Stimulated activated effector memory CD8-positive, alpha-beta T cell treated with anti-CD3 and anti-CD28 coated beads, Interleukin-12 subunit alpha, Interleukin-12 subunit beta, amount 100 ng/mL, for 72 hours (primary cell): Measurements from ENCODE around the gene CARD6.
"Not testable (repeated sequence)": the region's sequence is repeated elsewhere in the genome, so short reads cannot be mapped to it uniquely, and the experiment has no call there.

ENCODE experiments used
- ATAC-seq: fragments of 150-1000 bp; cut with Tn5 transposase; 2 replicates; pipeline ENCODE4 v1.10.0; 2021
- DNase-seq, 2 donors: peaks; one replicate each; pipeline ENCODE4 v3.0.0; 2021 to 2022; ENCODE audit warnings: low spot score in 2 of 2
- H3K27ac Mint-ChIP-seq: one replicate; pipeline ENCODE4 v1.8.0; 2022; ENCODE audit warnings: mild to moderate bottlenecking, mixed read lengths
- H3K36me3 Mint-ChIP-seq: one replicate; pipeline ENCODE4 v1.8.0; 2022; ENCODE audit warnings: mild to moderate bottlenecking, mixed read lengths
- H3K4me1 Mint-ChIP-seq: one replicate; pipeline ENCODE4 v1.8.0; 2022; ENCODE audit warnings: mixed read lengths
- H3K4me3 Mint-ChIP-seq: one replicate; pipeline ENCODE4 v1.8.0; 2022; ENCODE audit warnings: mild to moderate bottlenecking, mixed read lengths
- H3K9me3 Mint-ChIP-seq: one replicate; pipeline ENCODE4 v1.8.0; 2022; ENCODE audit warnings: mixed read lengths

The CARD6 gene

GRCh38 chr5:40834849-40835787 lies 6.0 kb upstream of the CARD6 start, which contains the start of gene RPL37:
TSS of gene RPL37 (minus strand) at chr5:40835222. CDS start at chr5:40835185, 37 bp downstream.
- peak within 1 kb of the TSS; percentile 90 for H3K4me3 Mint-ChIP-seq
- peak; percentile 98 for ATAC-seq

GRCh38 chr5:40838086-40838485 lies 3.1 kb upstream of the CARD6 start:
- no peak for ATAC-seq
- Mint-ChIP-seq H3K4me3 (no peak overlapping the region), H3K27ac (peak overlapping the region; percentile 54)

More at GRCh38 chr5:40834849-40835787, 6.0 kb upstream of the CARD6 start, which contains the start of gene RPL37:
- Mint-ChIP-seq H3K27ac (peak within 1 kb of the TSS; percentile 98), H3K9me3 (no peaks in the 10 kb centered on the region), H3K4me1 (peaks cover 34% of the 10 kb centered on the region), H3K36me3 (peaks cover 56% of the 10 kb centered on the region)
- DNase-seq, result peak; percentile 75 to 95

GRCh38 chr5:40842351-40842750 lies 1.2 kb downstream of the CARD6 start:
- no peaks in the 10 kb centered on the region for H3K36me3 Mint-ChIP-seq
- peaks cover 6% of the 10 kb centered on the region for H3K4me1 Mint-ChIP-seq
- no peaks in the 10 kb centered on the region for H3K9me3 Mint-ChIP-seq
- ATAC-seq, result no peak
- no peak overlapping the region for H3K4me3 Mint-ChIP-seq
- no peak for DNase-seq
- no peak overlapping the region for H3K27ac Mint-ChIP-seq

More at GRCh38 chr5:40838086-40838485, 3.1 kb upstream of the CARD6 start:
- DNase-seq, result no peak
- Mint-ChIP-seq H3K36me3 (peaks cover 26% of the 10 kb centered on the region), H3K4me1 (peaks cover 19% of the 10 kb centered on the region), H3K9me3 (no peaks in the 10 kb centered on the region)

GRCh38 chr5:40844565-40844964 lies 3.4 kb downstream of the CARD6 start:
- Mint-ChIP-seq H3K9me3 (no peaks in the 10 kb centered on the region), H3K36me3 (no peaks in the 10 kb centered on the region), H3K4me3 (no peak overlapping the region), H3K4me1 (peaks cover 6% of the 10 kb centered on the region), H3K27ac (no peak overlapping the region)
- ATAC-seq (no peak), DNase-seq (no peak)

- no peaks in the 10 kb centered on the region for H3K9me3 Mint-ChIP-seq
- no peak overlapping the region for H3K27ac Mint-ChIP-seq
- H3K4me3 Mint-ChIP-seq, result no peak overlapping the region
- no peak for ATAC-seq
- H3K4me1 Mint-ChIP-seq, result peaks cover 3% of the 10 kb centered on the region
- H3K36me3 Mint-ChIP-seq, result no peaks in the 10 kb centered on the region
- DNase-seq, result no peak
Observed at GRCh38 chr5:40846371-40846770, 5.2 kb downstream of the CARD6 start.

GRCh38 chr5:40847525-40847924 lies 6.4 kb downstream of the CARD6 start:
- Mint-ChIP-seq H3K4me3 (no peak overlapping the region), H3K27ac (no peak overlapping the region), H3K4me1 (no peaks in the 10 kb centered on the region), H3K36me3 (no peaks in the 10 kb centered on the region), H3K9me3 (no peaks in the 10 kb centered on the region)
- DNase-seq (no peak), ATAC-seq (no peak)

- DNase-seq, result no peak
- H3K4me1 Mint-ChIP-seq, result no peaks in the 10 kb centered on the region
- H3K36me3 Mint-ChIP-seq, result no peaks in the 10 kb centered on the region
- H3K9me3 Mint-ChIP-seq, result no peaks in the 10 kb centered on the region
- no peak overlapping the region for H3K4me3 Mint-ChIP-seq
- no peak for ATAC-seq
- H3K27ac Mint-ChIP-seq, result no peak overlapping the region
Observed at GRCh38 chr5:40853632-40854192, 12.5 kb downstream of the CARD6 start.

GRCh38 chr5:40860711-40861110 lies 19.5 kb downstream of the CARD6 start:
- Mint-ChIP-seq H3K4me1 (no peaks in the 10 kb centered on the region), H3K27ac (no peak overlapping the region), H3K9me3 (peaks cover 7% of the 10 kb centered on the region), H3K4me3 (no peak overlapping the region), H3K36me3 (no peaks in the 10 kb centered on the region)
- DNase-seq (no peak), ATAC-seq (no peak)

GRCh38 chr5:40865004-40865403 lies 23.8 kb downstream of the CARD6 start:
- DNase-seq, H3K4me3 Mint-ChIP-seq, ATAC-seq, H3K4me1 Mint-ChIP-seq, H3K9me3 Mint-ChIP-seq, H3K36me3 Mint-ChIP-seq, H3K27ac Mint-ChIP-seq: not testable (repeated sequence)

GRCh38 chr5:40866844-40867243 lies 25.7 kb downstream of the CARD6 start:
- peaks cover 7% of the 10 kb centered on the region for H3K9me3 Mint-ChIP-seq
- no peak overlapping the region for H3K27ac Mint-ChIP-seq
- no peaks in the 10 kb centered on the region for H3K36me3 Mint-ChIP-seq
- no peak for ATAC-seq
- H3K4me1 Mint-ChIP-seq, result no peaks in the 10 kb centered on the region
- H3K4me3 Mint-ChIP-seq, result no peak overlapping the region
- DNase-seq, result no peak

- H3K27ac Mint-ChIP-seq, result no peak overlapping the region
- no peaks in the 10 kb centered on the region for H3K36me3 Mint-ChIP-seq
- ATAC-seq (no peak), DNase-seq (no peak)
- H3K4me3 Mint-ChIP-seq, result no peak overlapping the region
- peaks cover 7% of the 10 kb centered on the region for H3K9me3 Mint-ChIP-seq
- H3K4me1 Mint-ChIP-seq, result no peaks in the 10 kb centered on the region
Observed at GRCh38 chr5:40869384-40869783, 28.2 kb downstream of the CARD6 start.

- DNase-seq (no peak), ATAC-seq (no peak)
- Mint-ChIP-seq H3K4me3 (no peak overlapping the region), H3K9me3 (no peaks in the 10 kb centered on the region), H3K27ac (no peak overlapping the region), H3K4me1 (no peaks in the 10 kb centered on the region), H3K36me3 (no peaks in the 10 kb centered on the region)
Observed at GRCh38 chr5:40871177-40871576, 30.0 kb downstream of the CARD6 start.

GRCh38 chr5:40872253-40872652 lies 31.1 kb downstream of the CARD6 start:
- ATAC-seq, H3K9me3 Mint-ChIP-seq, H3K4me1 Mint-ChIP-seq, H3K4me3 Mint-ChIP-seq, H3K27ac Mint-ChIP-seq, DNase-seq, H3K36me3 Mint-ChIP-seq: not testable (repeated sequence)

- H3K9me3 Mint-ChIP-seq, result peaks cover 8% of the 10 kb centered on the region
- no peak overlapping the region for H3K27ac Mint-ChIP-seq
- no peaks in the 10 kb centered on the region for H3K4me1 Mint-ChIP-seq
- H3K4me3 Mint-ChIP-seq, result no peak overlapping the region
- no peaks in the 10 kb centered on the region for H3K36me3 Mint-ChIP-seq
- ATAC-seq, result no peak
- no peak for DNase-seq
Observed at GRCh38 chr5:40873286-40873880, 32.2 kb downstream of the CARD6 start.

- ATAC-seq (no peak), DNase-seq (no peak)
- Mint-ChIP-seq H3K27ac (no peak overlapping the region), H3K36me3 (no peaks in the 10 kb centered on the region), H3K4me1 (no peaks in the 10 kb centered on the region), H3K4me3 (no peak overlapping the region), H3K9me3 (peaks cover 8% of the 10 kb centered on the region)
Observed at GRCh38 chr5:40875958-40876357, 34.8 kb downstream of the CARD6 start.
